Astrocyte of the hippocampus (primary cell): ENCODE data around the gene STAB1.

Experiments
- DNase-seq: peaks from one replicate; pipeline ENCODE4 v3.0.0; 2011; ENCODE audit warnings: low read depth, low spot score

The STAB1 gene

GRCh38 chr3:52483577-52484381 lies 11.4 kb upstream of the STAB1 start:
- DNase-seq = peak; percentile 65

GRCh38 chr3:52484680-52485461 lies 10.3 kb upstream of the STAB1 start:
- no peak for DNase-seq

GRCh38 chr3:52487050-52487787 lies 7.9 kb upstream of the STAB1 start:
- DNase-seq = no peak

- no peak for DNase-seq
Measured at GRCh38 chr3:52487788-52488691, 7.1 kb upstream of the STAB1 start.

GRCh38 chr3:52488746-52489145 lies 6.4 kb upstream of the STAB1 start:
- DNase-seq = no peak

GRCh38 chr3:52489453-52489852 lies 5.7 kb upstream of the STAB1 start:
- DNase-seq = no peak

GRCh38 chr3:52490035-52490938 lies 4.9 kb upstream of the STAB1 start:
- no peak for DNase-seq

GRCh38 chr3:52490939-52491526 lies 4.1 kb upstream of the STAB1 start:
- no peak for DNase-seq

GRCh38 chr3:52492059-52492458 lies 3.1 kb upstream of the STAB1 start:
- no peak for DNase-seq

- no peak for DNase-seq
Measured at GRCh38 chr3:52493232-52494017, 1.7 kb upstream of the STAB1 start.

GRCh38 chr3:52494445-52494844 lies 693 bp upstream of the STAB1 start:
- no peak for DNase-seq

- DNase-seq = peak; percentile 61
Measured at GRCh38 chr3:52495777-52496602, 852 bp downstream of the STAB1 start.

- DNase-seq = peak; percentile 69
Measured at GRCh38 chr3:52498137-52499054, 3.3 kb downstream of the STAB1 start.

GRCh38 chr3:52501046-52501445 lies 5.9 kb downstream of the STAB1 start:
- DNase-seq = no peak

GRCh38 chr3:52502001-52502400 lies 6.9 kb downstream of the STAB1 start:
- DNase-seq = no peak

GRCh38 chr3:52502808-52503350 lies 7.7 kb downstream of the STAB1 start:
- DNase-seq = no peak
